Liver (tissue), 9 donors: ENCODE data around the gene RPH3AL. TPM values are rescaled to one million over a fixed set of nuclear protein-coding genes. Genes with fewer than 3 reads are reported as not detected.

ENCODE experiments used
- DNase-seq: peaks from one replicate; pipeline ENCODE4 v3.0.0-alpha.2; 2017; ENCODE audit warnings: low spot score
- H3K27ac ChIP-seq, 2 donors: one replicate each; pipeline ENCODE4 v1.7.0; 2013; ENCODE audit warnings: inconsistent platforms in 2 of 2, low read length in 2 of 2, control low read depth in 1 of 2, low read depth in 1 of 2, mild to moderate bottlenecking in 1 of 2
- H3K27me3 ChIP-seq, 4 donors: one replicate each; pipeline versions ENCODE4 v1.6.1 to v1.7.0; 2013; ENCODE audit warnings: low read length in 3 of 4, inconsistent platforms in 1 of 4, mild to moderate bottlenecking in 1 of 4, moderate library complexity in 1 of 4; ENCODE audit not compliant: control insufficient read depth in 4 of 4, insufficient read depth in 4 of 4
- H3K36me3 ChIP-seq, 4 donors: one replicate each; pipeline versions ENCODE4 v1.6.1 to v1.7.0; 2013; ENCODE audit warnings: low read length in 3 of 4, mild to moderate bottlenecking in 3 of 4, low read depth in 1 of 4, moderate library complexity in 1 of 4; ENCODE audit not compliant: control insufficient read depth in 4 of 4, insufficient read depth in 3 of 4
- H3K4me1 ChIP-seq, 4 donors: one replicate each; pipeline versions ENCODE4 v1.6.1 to v1.7.0; 2013; ENCODE audit warnings: low read length in 3 of 4, mild to moderate bottlenecking in 3 of 4, moderate library complexity in 1 of 4; ENCODE audit not compliant: control insufficient read depth in 4 of 4, insufficient read depth in 4 of 4
- H3K4me3 ChIP-seq, 3 donors: one replicate each; pipeline versions ENCODE4 v1.6.1 to v1.7.0; 2013; ENCODE audit warnings: low read length in 3 of 3, control low read depth in 1 of 3, low read depth in 1 of 3, mild to moderate bottlenecking in 1 of 3
- H3K9ac ChIP-seq, 2 donors: one replicate each; pipeline ENCODE4 v1.7.0; 2013; ENCODE audit warnings: low read length in 2 of 2, mild to moderate bottlenecking in 2 of 2, moderate library complexity in 2 of 2, control low read depth in 1 of 2, low read depth in 1 of 2
- H3K9me3 ChIP-seq, 4 donors: one replicate each; pipeline versions ENCODE4 v1.6.1 to v1.7.0; 2013; ENCODE audit warnings: low read length in 3 of 4; ENCODE audit not compliant: control insufficient read depth in 4 of 4
- ATF3 ChIP-seq: IDR thresholded peaks from 2 replicates; pipeline ENCODE4 v1.6.1; 2016; ENCODE audit warnings: antibody characterized with exemption
- CTCF ChIP-seq: fragments of 150-350 bp; IDR thresholded peaks from 2 replicates; pipeline ENCODE4 v1.5.1; 2017; ENCODE audit warnings: improper control_type of control experiment, low read depth, low read length; ENCODE audit not compliant: missing input control
- EGR1 ChIP-seq, 2 donors: IDR thresholded peaks; 2 replicates each; pipeline ENCODE4 v1.6.1; 2016 to 2018; ENCODE audit warnings: antibody characterized with exemption in 2 of 2, low read depth in 2 of 2
- FOXA2 ChIP-seq: IDR thresholded peaks from 2 replicates; pipeline ENCODE4 v1.6.1; 2016; ENCODE audit warnings: antibody characterized with exemption
- HNF4A ChIP-seq, 2 donors: conservative IDR thresholded peaks; 2 replicates each; pipeline ENCODE4 v1.6.1; 2016; ENCODE audit warnings: antibody characterized with exemption in 2 of 2, mild to moderate bottlenecking in 2 of 2
- HNF4G ChIP-seq: IDR thresholded peaks from 2 replicates; pipeline ENCODE4 v1.6.1; 2016; ENCODE audit warnings: antibody characterized with exemption
- MAX ChIP-seq: IDR thresholded peaks from 2 replicates; pipeline ENCODE4 v1.6.1; 2016; ENCODE audit warnings: antibody characterized with exemption
- NR2F2 ChIP-seq: IDR thresholded peaks from 2 replicates; pipeline ENCODE4 v1.6.1; 2016; ENCODE audit warnings: antibody characterized with exemption
- RAD21 ChIP-seq, 2 donors: IDR thresholded peaks; 2 replicates each; pipeline ENCODE4 v1.6.1; 2016; ENCODE audit warnings: antibody characterized with exemption in 2 of 2, mild to moderate bottlenecking in 2 of 2
- REST ChIP-seq: IDR thresholded peaks from 2 replicates; pipeline ENCODE4 v1.6.1; 2016; ENCODE audit warnings: antibody characterized with exemption, mild to moderate bottlenecking
- SP1 ChIP-seq: IDR thresholded peaks from 2 replicates; pipeline ENCODE4 v1.6.1; 2018; ENCODE audit warnings: antibody characterized with exemption, mild to moderate bottlenecking
- TAF1 ChIP-seq: conservative IDR thresholded peaks from 2 replicates; pipeline ENCODE4 v1.6.1; 2016; ENCODE audit warnings: antibody characterized with exemption, mild to moderate bottlenecking
- WGBS: extraction: QIAGEN DNeasy Blood & Tissue Kit; methylation state at CpG from one replicate; pipeline ENCODE4 v1.1.7; 2013; 5-methylcytosine and 5-hydroxymethylcytosine counted together
- polyA plus RNA-seq, 2 donors: library from polyadenylated mRNA; stranded (reverse) in 1 of 2; unstranded in 1 of 2; fragments of 200-250 nt in 1 of 2; fragments of >200 nt in 1 of 2; fragmentation: Nextera tagmentation in 1 of 2; extraction: Ambion mirVana in 1 of 2; gene quantifications; one replicate each; pipeline versions ENCODE4 v1.2.1 to v1.2.3, GENCODE V29; 2013 to 2015
- total RNA-seq, 2 donors: library from RNA; depleted of rRNA; stranded (reverse); fragments of >200 nt; gene quantifications; one replicate each; pipeline ENCODE4 v1.2.3, GENCODE V29; 2014
- donor health status: healthy.
- donor health status: healthy.
- donor health status: healthy.
- donor health status: healthy.
- donor health status: healthy.

The RPH3AL gene
- total and polyA plus RNA-seq, 4 donors, result 8.5 to 52.5 (median 13.9) TPM

- Histone ChIP-seq H3K9ac (no peak overlapping the region), H3K27ac (peak overlapping the region; percentile 32 to 65), H3K9me3 (no peaks in the 10 kb centered on the region), H3K36me3 (peaks cover 0 to 4% (median 1%) of the 10 kb centered on the region in 4 donors), H3K27me3 (no peaks in the 10 kb centered on the region), H3K4me3 (no peak overlapping the region), H3K4me1 (peaks cover 21 to 34% (median 27%) of the 10 kb centered on the region in 4 donors)
- 75% methylated on average over 12 of the region's 12 CpGs for WGBS
- no peak for DNase-seq
- TF ChIP-seq CTCF, result no peak
These were observed 16.9 kb downstream of the RPH3AL start for GRCh38 chr17:335691-336090.

GRCh38 chr17:334974-335481 is 17.6 kb downstream of the RPH3AL start:
- peak overlapping the region; percentile 43 to 65 for H3K27ac ChIP-seq

GRCh38 chr17:333626-334396 is 18.8 kb downstream of the RPH3AL start:
- H3K36me3 ChIP-seq, result peaks cover 0 to 4% (median 1%) of the 10 kb centered on the region in 4 donors
- H3K27me3 ChIP-seq, result no peaks in the 10 kb centered on the region
- H3K9me3 ChIP-seq, result no peaks in the 10 kb centered on the region
- H3K4me1 ChIP-seq, result peaks cover 11 to 21% (median 16%) of the 10 kb centered on the region in 4 donors
- TF ChIP-seq CTCF (no peak), REST (no peak), NR2F2 (peak; percentile 47), TAF1 (peak; percentile 34), MAX (no peak), HNF4G (no peak), RAD21 (IDR thresholded peaks at IDR 0.05) (peak in 1 of 2 donors; percentile 21)
- DNase-seq, result no peak
- no peak overlapping the region for H3K4me3 ChIP-seq
- 48% methylated on average over 23 of the region's 23 CpGs for WGBS
- peak overlapping the region in 1 of 2 donors; percentile 39 for H3K9ac ChIP-seq
- H3K27ac ChIP-seq, result peak overlapping the region; percentile 64 to 73

More at GRCh38 chr17:334974-335481, 17.6 kb downstream of the RPH3AL start:
- no peaks in the 10 kb centered on the region for H3K27me3 ChIP-seq
- H3K4me3 ChIP-seq, result no peak overlapping the region
- TF ChIP-seq SP1 (no peak), HNF4G (no peak), HNF4A (conservative IDR thresholded peaks at IDR 0.05) (no peak), RAD21 (IDR thresholded peaks at IDR 0.05) (no peak), FOXA2 (no peak), EGR1 (IDR thresholded peaks at IDR 0.05; ENCODE audit: low read depth in 2 of 2) (no peak), ATF3 (no peak)
- H3K4me1 ChIP-seq, result peaks cover 19 to 33% (median 26%) of the 10 kb centered on the region in 4 donors
- no peak for DNase-seq
- 76% methylated on average over 28 of the region's 28 CpGs for WGBS
- H3K9ac ChIP-seq, result no peak overlapping the region
- peaks cover 0 to 4% (median 1%) of the 10 kb centered on the region in 4 donors for H3K36me3 ChIP-seq
- H3K9me3 ChIP-seq, result no peaks in the 10 kb centered on the region
